GM19324 (cell line): ENCODE results near the gene CDH23.

Source experiments
- ATAC-seq: cut with Tn5 transposase; IDR thresholded peaks from one replicate; pipeline ENCODE4 v1.9.1; 2021; ENCODE audit warnings: mild to moderate bottlenecking, moderate library complexity; ENCODE audit not compliant: unreplicated experiment, low FRiP score

The CDH23 gene

DNA sequence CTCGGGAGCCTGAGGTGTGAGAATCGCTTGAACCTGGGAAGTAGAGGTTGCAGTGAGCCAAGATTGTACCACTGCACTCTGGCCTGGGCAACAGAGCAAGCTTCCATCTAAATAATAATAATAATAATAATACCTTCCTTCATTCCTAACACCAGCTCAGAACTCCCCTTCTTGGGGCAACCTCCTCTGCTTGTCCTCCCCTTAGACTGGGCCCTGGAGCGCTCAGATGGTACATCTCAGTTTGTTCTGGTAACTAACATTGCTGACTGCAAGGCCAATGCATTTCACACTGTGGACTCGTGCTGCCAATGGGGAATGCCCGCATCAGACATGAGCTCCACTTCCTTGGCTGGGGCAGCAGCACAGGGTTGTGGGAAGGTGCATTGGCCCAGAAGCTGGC lies 245.3 kb downstream of the CDH23 start:
- no peak for ATAC-seq

DNA sequence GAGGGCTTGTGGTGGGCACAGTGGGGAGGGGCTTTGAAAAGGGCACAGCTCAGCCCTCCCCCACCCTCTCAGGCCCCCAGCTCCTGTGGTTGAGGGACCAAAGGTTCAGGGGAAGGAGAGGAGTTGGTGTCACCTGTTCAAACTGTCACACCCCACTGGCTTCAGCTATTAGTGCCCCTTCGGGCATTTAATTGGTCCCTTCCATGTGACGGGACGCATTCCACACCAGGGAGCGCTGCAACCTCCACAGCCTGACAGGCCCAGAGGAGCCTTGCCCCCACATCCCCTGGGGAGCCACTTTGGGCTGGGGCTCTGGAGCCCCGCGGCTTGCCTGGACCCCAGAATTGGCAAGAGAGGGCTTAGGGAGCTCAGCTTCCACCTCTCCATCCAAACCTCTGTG lies 247.2 kb downstream of the CDH23 start:
- ATAC-seq, result no peak

DNA sequence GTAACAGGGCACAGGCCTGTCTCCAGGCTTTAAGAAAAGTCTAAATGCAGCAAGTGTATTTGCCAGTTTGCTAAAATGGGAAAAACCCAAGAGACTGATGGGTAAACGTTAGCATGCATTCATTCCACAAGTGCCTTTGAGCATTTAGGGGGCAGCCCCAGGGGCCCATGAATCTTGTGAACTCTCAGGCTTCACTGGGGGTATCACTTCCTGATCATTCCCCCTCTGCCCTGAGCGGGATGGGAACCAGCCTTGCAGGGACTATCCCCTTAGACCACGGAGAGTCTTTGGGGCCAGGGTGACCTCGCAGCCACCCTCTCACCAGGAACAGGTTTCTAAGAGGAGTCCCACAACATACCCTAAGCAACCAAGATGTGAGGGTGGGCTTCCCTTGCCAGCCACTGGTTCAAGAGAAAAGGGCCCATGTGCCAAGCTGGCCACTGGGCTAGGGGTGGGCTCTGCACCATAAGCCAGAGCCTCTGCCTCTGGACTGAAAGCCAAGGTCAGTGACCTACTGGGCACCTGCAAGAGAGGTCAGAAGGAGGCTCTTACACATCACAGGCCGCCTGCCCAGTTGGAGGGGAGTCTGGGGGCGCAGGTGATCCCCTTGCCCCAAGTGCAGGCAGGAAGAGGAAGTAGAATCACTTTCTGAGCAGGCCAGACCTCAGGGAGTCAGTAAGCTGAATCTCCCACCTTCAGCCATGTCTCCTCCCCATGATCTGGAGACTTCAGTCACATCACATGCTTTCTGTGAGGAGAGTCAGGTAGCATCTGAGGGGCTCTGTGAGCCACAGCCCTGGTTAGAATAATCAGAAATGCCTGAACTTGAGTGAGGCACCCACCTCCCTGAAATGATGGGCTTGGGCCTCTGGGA lies 247.8 kb downstream of the CDH23 start:
- no peak for ATAC-seq

DNA sequence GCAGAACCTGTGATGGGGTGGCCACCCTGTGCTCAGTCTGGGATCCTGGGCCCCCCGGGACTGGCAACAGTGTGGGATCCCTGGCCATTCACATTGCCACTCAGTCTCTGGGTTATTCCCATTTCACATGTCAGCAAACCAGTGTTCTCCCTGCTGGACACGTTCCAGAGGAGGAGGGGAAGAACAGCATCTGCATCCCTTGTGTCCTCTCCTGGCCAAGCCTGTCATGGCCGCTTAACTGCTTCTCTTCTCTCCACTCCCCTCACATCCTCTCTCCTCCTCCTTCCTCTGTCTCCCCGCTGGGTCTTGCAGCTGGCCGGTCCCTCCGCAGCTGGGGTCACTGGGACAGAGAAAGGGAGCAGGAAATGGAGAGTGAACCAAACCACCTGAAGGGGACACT lies 248.5 kb downstream of the CDH23 start:
- ATAC-seq, result no peak

DNA sequence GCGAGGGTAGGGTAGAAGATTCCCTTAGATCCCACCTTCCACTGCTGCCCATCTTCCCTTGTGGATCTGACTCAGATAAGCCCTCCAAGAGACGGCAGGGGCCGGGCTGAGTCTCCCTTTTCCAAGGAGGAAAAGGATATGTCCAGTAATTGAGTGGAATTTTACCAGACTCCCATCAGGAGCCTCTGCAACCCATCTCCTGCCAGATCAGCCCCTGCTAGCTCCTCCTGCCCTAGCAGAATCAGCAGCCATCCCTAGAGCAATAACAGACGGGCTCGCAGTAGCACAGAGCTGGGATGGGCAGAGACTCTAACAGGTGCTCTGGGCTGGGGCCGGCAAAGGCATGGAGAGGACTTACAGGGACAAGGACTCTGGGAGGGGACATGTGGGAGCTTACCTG lies 249.3 kb downstream of the CDH23 start:
- no peak for ATAC-seq

DNA sequence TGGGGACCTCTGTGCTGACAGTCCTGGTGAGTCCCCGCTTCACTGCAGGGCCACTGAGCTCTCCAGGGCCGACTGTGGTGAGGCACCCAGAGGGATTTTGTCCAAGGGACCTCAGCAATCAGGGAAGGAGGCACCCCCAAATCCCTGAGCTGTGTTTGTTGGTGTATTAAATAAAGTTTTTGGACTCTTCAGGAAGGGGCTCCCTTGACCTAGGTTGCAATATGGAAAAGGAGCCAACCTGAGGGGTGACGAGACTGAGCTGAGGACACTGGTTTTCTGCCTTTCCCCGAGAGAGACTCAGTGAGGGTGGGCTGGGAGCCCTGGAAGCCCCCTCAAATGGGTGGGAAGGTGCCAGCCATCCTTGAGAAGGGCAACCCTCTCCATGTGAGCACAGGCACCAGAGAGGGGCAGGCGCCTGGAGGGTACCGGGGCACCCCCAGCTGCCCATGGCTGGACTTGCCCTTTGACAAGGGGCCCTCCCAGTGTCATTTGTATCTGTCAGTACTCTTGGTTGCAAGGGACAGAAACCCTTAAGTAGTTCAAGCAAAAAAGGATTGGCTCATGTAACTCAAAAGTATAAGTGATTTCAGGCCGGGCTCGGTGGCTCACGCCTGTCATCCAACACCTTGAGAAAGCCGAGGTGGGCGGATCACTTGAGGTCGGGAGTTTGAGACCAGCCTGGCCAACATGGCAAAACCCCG lies 250.0 kb downstream of the CDH23 start:
- no peak for ATAC-seq

DNA sequence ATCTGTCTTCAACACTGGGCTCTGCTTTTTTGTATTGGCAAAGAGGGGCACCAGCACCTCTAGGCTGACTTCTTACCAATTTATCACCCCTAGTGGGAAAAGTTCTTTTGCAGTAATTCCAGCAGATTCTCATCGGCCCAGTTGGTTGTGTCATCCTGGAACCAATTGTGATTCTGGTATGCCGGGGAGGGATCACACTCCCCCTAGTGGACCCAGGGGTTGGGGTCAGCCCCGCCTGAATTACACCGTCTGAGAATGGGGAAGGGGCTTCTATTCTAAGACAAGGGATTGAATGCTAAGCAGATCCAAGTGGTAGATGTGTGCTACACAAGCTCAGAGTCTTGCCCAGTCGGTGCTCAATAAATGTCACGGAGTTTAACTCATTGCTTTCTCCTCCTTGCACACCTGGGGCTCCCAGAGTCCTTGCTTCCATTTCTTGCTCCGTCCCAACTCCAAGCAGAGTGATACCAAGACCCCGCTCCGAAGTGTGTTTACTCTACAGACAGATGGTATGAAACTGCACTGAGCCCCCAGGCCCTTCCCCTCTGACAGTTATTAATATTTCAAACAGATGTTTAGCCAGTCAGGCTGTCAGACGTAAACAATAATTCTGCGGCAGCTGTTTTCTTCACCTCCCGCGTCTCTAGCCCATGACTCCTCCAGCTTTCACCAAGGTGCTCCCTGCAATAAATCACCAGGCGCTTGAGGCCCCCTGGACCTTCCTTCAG lies 251.0 kb downstream of the CDH23 start:
- ATAC-seq, result no peak

DNA sequence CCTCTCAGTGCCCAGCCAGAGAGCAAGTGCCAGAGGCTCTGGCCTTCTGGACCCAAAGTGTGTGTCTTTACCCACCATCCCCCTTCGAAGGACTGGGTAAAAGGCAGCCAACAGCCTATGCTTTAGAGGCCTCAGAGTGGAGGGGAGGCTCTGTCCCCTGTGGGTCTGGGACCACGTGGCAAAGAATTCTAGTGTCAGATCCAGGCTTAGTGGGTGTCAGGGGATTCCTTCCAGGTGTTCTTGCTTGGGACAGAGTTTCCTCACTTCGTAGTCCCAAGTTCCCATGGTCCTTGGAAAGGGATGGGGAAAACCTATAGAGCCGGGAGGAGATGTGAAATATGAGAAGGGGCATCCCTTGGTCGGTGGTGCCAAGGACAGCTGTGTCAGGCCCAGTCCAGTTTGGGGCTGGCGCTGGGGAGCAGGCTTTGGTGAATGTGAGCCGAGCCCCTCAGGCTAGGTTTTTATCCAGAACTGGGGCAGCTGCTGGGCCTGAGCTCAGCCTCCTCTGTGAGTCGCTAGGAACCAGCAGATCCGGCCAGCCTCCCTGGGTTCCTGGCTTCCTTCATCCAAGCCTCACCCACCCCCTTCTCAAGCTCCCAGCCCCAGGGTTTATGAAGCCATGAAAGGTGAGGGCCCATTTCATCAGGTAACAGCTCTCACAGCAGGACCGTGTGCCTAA lies 251.7 kb downstream of the CDH23 start:
- no peak for ATAC-seq

DNA sequence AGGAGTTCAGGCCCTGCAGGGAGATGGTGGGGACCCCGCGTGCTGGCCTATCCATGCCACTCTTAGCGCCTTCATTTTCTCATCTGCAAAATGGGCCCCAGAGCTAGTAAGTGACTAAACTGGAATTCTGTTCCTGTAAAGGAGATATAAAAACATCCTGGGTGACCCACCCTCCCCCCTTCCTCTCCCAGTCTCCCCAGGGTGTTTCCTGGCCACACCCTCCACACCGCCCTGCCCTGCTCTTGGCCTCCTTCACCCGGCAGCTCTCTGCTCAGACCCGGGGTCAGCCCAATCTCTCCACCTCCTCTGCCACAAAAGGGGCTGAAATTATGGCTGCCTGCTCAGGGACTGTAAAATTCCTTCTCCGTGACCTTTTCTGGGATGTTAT lies 252.2 kb downstream of the CDH23 start:
- ATAC-seq, result no peak

DNA sequence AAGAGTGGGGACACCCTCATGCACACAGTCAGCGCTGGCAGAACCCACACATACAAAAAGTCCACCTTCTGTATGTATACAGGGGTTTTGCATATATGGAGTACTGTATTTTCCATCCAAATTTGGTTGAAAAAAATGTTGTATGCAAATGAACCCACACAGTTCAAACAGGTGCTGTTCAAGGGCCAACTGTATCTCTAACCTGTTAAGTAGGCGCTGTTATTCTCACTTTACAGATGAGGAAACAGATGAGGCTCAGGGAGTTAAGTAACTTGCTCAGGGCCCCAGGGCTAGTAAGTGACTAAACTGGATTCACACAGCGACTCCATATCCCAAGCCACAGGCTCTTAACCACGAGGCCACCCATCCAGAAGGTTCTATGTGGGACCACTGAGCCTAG lies 252.9 kb downstream of the CDH23 start:
- no peak for ATAC-seq

DNA sequence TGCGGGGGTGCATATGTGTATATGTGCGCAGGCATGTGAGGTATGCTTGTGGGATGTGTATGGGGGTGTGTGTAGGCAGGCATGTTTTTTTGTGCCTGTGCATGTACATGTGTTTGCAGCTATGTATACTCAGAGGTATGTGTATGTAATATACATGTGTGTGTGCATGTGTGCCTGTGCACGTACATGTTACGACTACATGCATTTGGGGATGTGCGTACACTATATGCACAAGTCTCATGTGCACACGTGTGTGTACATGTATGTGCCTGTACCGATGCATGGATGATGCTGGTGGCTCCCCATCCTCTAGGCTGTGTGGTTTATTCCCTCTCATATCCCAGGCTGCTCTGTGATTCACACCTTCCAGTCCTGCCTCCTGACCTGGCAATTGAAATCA lies 253.7 kb downstream of the CDH23 start:
- no peak for ATAC-seq

DNA sequence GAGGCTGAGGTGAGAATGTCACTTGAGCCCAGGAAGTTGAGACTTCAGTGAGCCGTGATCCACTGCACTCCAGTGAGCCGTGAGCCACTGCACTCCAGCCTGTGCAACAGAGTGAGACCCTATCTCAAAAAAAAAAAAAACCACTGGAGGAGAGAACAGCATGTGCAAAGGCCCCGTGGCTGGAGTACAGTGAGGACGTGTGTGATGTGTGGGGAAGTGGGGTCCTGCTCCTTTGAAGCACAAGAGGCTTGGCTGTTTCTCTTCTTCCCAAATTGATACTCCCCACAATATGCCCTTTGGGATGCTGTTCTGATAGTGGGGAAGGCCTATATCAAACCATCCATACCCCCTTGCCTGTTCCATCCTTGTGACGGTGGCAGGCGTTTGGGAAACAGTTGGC lies 254.7 kb downstream of the CDH23 start:
- ATAC-seq, result no peak

DNA sequence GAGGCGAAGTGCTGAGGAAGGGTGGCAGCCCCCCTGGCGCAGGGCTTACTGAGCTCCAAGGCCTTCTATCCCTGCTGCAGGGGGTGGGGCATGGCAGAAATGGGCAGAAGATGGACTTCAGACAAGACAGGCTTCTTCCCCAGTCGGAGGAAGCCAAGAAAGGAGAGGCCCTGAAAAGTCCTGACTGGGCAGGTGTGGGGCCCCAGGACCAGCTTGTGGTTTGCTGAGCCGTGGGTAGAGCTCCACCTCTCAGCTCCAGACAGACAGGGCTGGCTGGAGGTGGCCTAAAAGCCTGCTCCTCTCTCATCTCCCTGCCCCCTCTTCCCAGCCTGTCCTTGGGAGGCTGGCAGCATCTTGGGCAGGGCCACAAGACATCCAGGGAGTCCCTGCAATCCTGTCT lies 255.2 kb downstream of the CDH23 start:
- no peak for ATAC-seq

DNA sequence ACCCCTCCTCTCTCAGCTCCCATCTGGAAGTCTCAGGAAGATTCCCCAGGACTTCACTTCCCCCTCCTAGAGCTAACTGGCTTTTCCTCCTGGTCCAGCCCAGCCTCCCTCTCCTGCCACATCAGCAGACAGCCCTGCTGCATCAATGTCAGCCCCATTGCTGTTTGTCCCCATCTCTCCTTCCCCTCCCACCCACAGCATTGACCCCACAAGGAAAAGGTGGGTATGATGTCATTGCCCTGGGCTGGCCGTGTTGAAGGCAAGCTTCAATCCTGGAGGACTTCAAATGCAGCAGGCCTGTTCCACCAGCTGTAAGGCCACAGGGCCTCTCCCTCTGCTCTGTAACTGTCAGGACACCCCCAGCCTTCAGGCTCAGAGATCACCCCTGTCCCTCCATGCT lies 256.3 kb downstream of the CDH23 start:
- ATAC-seq, result no peak

DNA sequence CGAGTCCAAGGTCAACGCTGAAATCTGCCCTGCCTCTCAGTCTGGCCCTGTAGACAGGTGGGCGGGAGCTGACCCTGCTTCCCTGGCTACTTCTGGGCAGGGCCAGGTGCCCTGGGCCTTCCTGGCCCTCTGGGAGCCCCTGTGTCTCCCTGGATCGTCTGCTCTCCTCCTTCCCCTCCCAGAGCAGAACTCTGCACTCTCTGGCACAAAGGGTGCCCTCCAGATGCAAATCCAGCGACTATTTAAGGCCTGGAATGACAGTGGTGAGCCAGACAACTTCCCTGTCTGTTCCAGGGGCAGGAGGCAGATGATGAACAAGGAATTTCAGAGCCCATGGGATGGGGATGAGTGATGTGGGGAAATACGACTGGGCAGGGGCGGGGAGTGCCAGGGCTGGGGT lies 259.5 kb downstream of the CDH23 start:
- no peak for ATAC-seq

DNA sequence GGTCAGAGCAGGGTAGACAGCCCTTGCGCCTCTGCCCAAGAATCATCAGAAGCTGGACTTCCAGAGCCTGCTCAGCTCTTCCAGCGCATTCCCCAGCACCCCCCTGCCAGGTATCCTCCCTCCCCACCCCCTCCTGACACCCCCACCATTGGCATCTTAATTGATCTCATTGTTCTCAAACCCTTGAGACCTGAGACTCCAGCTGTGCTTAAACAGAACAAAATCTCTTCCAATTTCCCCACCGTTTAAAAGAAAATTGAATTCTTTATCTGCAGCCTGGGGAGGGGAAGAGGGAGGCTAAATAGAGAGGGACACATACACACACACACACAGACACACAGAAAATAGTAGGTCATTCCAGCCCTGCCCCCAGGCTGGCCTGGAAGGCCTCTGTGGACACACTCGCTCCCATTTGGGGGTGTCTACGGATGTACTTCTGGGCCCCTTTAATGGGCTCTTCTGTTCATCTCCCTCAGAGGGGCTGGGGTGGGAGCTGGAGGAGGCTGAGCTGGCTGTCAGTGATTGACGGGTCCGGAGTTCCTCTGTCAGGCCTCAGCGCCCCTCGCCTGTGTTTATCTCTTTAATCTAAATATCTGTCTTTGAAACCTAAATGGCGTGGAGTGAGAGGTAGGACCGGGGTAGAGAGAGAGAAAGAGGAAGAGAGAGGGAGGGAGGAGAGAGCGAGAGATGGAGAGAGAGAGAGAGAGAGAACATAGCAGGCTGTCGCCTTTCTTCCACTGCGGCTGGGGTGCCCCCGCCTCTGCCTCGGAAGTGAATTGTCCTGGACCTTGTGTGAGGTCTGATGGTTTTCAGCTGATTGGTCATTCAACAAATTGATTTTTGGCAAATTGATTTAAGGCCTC lies 261.1 kb downstream of the CDH23 start:
- no peak for ATAC-seq

DNA sequence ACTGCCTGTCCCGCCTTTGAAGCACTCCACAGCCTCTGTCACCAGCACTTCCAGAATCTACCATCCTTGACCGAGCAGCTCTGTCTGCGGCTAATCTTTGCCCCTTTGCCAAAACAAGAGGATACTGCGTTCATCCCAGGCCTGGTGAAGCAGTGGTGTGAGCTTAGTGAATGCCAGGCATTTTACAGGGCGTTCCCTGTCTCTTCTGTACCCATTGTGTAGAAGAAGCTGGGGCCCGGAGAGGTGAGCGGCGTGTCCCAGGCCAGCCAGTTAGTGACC lies 261.7 kb downstream of the CDH23 start:
- ATAC-seq, result no peak

DNA sequence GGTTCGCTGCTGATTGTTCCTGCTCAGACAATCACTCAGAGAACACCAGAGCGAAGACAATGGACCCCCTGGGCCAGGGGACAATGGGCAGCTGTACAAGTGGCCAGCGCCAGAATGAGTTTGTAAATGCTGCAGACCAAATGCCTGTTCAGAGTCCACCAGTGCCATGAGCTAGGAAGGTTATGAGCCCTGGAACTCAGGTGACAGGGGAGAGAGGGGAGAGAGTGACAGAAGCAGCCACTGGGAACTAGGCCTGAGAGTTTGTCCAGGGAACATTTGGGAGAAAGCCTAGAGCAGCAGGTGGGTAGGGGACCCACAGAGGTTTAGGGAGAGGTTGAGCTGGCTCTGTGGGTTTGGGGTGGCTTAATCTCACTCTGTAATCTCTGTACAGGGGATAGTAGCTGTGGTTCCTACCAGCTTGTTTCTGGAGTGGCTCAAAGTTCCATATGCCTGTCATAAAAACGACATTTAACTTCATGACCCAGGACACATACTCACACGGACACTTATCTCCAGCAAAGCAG lies 262.5 kb downstream of the CDH23 start:
- ATAC-seq, result no peak

DNA sequence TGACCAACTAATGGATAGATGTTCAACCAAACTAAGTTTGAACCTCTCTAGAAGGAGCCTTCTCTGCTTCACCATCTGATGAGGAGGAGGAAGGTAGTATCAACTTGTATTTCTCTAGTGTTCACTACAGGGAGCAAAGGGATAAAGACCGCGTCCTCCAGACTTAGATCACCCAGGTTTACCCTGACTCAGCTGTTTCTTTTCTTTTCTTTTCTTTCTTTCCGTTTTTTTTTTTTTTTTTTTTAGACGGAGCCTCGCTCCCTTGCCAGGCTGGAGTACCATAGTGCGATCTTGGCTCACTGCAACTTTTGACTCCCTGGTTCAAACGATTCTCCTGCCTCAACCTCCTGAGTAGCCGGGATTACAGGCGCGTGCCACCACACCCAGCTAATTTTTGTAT lies 263.0 kb downstream of the CDH23 start:
- ATAC-seq, result no peak

DNA sequence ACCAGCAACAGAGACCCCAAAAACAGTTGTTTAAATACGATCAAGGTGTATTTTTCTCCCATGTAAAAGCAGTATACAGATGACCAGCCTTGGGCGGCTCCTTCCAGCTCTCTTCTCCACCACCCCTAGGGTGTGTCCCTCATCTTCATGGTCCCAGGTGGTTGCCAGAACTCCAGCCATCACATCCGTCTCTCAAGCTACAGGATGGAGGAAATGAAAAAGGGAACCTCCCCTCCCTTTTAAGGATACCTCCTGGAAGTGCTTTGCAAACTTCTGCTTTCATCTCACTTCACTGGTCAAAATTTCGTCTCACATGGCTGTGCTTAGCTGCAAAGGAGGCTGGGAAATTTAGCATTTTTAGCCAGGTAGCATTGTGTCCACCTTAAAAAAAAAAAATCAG lies 263.6 kb downstream of the CDH23 start:
- ATAC-seq, result no peak
